H1 (cell line): ENCODE measurements around the gene PARP14. TPM values are rescaled to one million over a fixed set of nuclear protein-coding genes. Genes with fewer than 3 reads are reported as not detected.

ENCODE experiments used
- CTCF ChIA-PET: fragments of 300-600 bp; sonication (Branson Sonifier 250); formaldehyde crosslinking; loops from one replicate; lab custom pipeline; 2021; ENCODE audit not compliant: partially characterized antibody; lab: Charles Lee
- POLR2A ChIA-PET: fragments of 300-600 bp; sonication (Branson Sonifier 250); formaldehyde crosslinking; loops from one replicate; lab custom pipeline; 2021; ENCODE audit warnings: inconsistent platforms; ENCODE audit not compliant: partially characterized antibody; lab: Charles Lee
- DNase-seq, 2 experiments: peaks; one replicate each; pipeline versions ENCODE4 v3.0.0 to v3.0.0-alpha.2; 2010 to 2022; ENCODE audit warnings: low spot score in 2 of 2, low read depth in 1 of 2, mixed read lengths in 1 of 2
- FAIRE-seq: peaks from 2 replicates; lab custom pipeline; 2011; peaks lifted over from hg19 to GRCh38; lab: Jason Lieb, UNC
- H2AFZ ChIP-seq: 2 replicates; pipeline ENCODE4 v1.8.1; 2012; ENCODE audit warnings: low read length, inconsistent platforms
- H2AK5ac ChIP-seq: 2 replicates; pipeline ENCODE4 v1.6.1; 2013; ENCODE audit warnings: low read depth, low read length
- H2BK120ac ChIP-seq: replicated peaks from 2 replicates; pipeline ENCODE3; 2013; ENCODE audit warnings: low read depth, low read length, inconsistent platforms
- H2BK12ac ChIP-seq: 2 replicates; pipeline ENCODE4 v1.6.1; 2013; ENCODE audit warnings: low read depth, low read length
- H2BK15ac ChIP-seq: 2 replicates; pipeline ENCODE4 v1.6.1; 2013; ENCODE audit warnings: low read length
- H2BK20ac ChIP-seq: 2 replicates; pipeline ENCODE4 v1.6.1; 2013; ENCODE audit warnings: low read length
- H2BK5ac ChIP-seq: 2 replicates; pipeline ENCODE4 v1.6.1; 2013; ENCODE audit warnings: low read depth, low read length
- H3K14ac ChIP-seq: 2 replicates; pipeline ENCODE4 v1.6.1; 2013; ENCODE audit warnings: inconsistent platforms; ENCODE audit not compliant: insufficient read length
- H3K18ac ChIP-seq: 2 replicates; pipeline ENCODE4 v1.6.1; 2013; ENCODE audit warnings: low read length; ENCODE audit errors: extremely low read depth
- H3K23ac ChIP-seq: 2 replicates; pipeline ENCODE4 v1.6.1; 2013; ENCODE audit warnings: inconsistent platforms; ENCODE audit not compliant: insufficient read length
- H3K23me2 ChIP-seq: 2 replicates; pipeline ENCODE4 v1.6.1; 2013; ENCODE audit warnings: low read depth, low read length
- H3K27ac ChIP-seq: 2 replicates; pipeline ENCODE4 v1.6.1; 2011; ENCODE audit warnings: low read depth, low read length, inconsistent platforms
- H3K27me3 ChIP-seq, 4 experiments: replicated peaks in 1 of 4; 1 replicate in 1 of 4; 2 replicates in 3 of 4; pipeline versions ENCODE4 v1.6.1 to v1.8.1; 2011 to 2013; ENCODE audit warnings: low read length in 3 of 4, mild to moderate bottlenecking in 3 of 4, inconsistent platforms in 2 of 4, mixed read lengths in 2 of 4, moderate library complexity in 1 of 4; ENCODE audit not compliant: control insufficient read depth in 3 of 4, insufficient read depth in 3 of 4; ENCODE audit errors: extremely low read depth in 1 of 4
- H3K36me3 ChIP-seq, 4 experiments: 2 replicates each; pipeline versions ENCODE4 v1.6.1 to v1.8.1; 2011 to 2013; ENCODE audit warnings: mild to moderate bottlenecking in 4 of 4, low read length in 3 of 4, moderate library complexity in 2 of 4, control low read depth in 1 of 4, inconsistent platforms in 1 of 4; ENCODE audit not compliant: insufficient read depth in 4 of 4, control insufficient read depth in 2 of 4
- H3K4ac ChIP-seq: replicated peaks from 2 replicates; pipeline ENCODE3; 2013; ENCODE audit warnings: low read length, low read depth, mixed read lengths, inconsistent platforms; ENCODE audit not compliant: insufficient read length
- H3K4me1 ChIP-seq, 4 experiments: replicated peaks in 1 of 4; 1 replicate in 1 of 4; 2 replicates in 3 of 4; pipeline versions ENCODE4 v1.6.1 to v1.8.1; 2011 to 2013; ENCODE audit warnings: low read length in 3 of 4, inconsistent platforms in 2 of 4, mixed read lengths in 1 of 4; ENCODE audit not compliant: insufficient read depth in 4 of 4, control insufficient read depth in 3 of 4
- H3K4me2 ChIP-seq, 2 experiments: 2 replicates each; pipeline versions ENCODE4 v1.6.1 to v1.8.1; 2011 to 2013; ENCODE audit warnings: low read depth in 2 of 2, low read length in 2 of 2, control low read depth in 1 of 2, inconsistent platforms in 1 of 2, mild to moderate bottlenecking in 1 of 2; ENCODE audit not compliant: insufficient read depth in 1 of 2
- H3K4me3 ChIP-seq, 4 experiments: fragments of 200-600, 300-600 bp in 1 of 4; sonication (generic), shearing (Covaris generic), sonication (Bioruptor Twin) in 1 of 4; 2 replicates each; pipeline versions ENCODE4 v1.5.1 to v1.8.1; 2011 to 2016; ENCODE audit warnings: low read length in 4 of 4, low read depth in 3 of 4, control low read depth in 2 of 4, inconsistent platforms in 2 of 4, mild to moderate bottlenecking in 2 of 4, mixed read lengths in 1 of 4, moderate library complexity in 1 of 4; ENCODE audit not compliant: insufficient read depth in 2 of 4; ENCODE audit errors: extremely low read depth in 1 of 4
- H3K56ac ChIP-seq: replicated peaks from 2 replicates; pipeline ENCODE3; 2013; ENCODE audit warnings: low read depth, mild to moderate bottlenecking, mixed read lengths, low read length, inconsistent platforms; ENCODE audit not compliant: insufficient read length
- H3K79me1 ChIP-seq: 2 replicates; pipeline ENCODE4 v1.6.1; 2013; ENCODE audit warnings: low read depth, low read length, control low read depth
- H3K79me2 ChIP-seq, 2 experiments: 2 replicates each; pipeline versions ENCODE4 v1.6.1 to v1.8.1; 2012 to 2013; ENCODE audit warnings: low read length in 2 of 2, mild to moderate bottlenecking in 2 of 2, inconsistent platforms in 1 of 2; ENCODE audit not compliant: insufficient read depth in 2 of 2, control insufficient read depth in 1 of 2
- H3K9ac ChIP-seq, 4 experiments: replicated peaks in 1 of 4; 1 replicate in 1 of 4; 2 replicates in 3 of 4; pipeline versions ENCODE4 v1.6.1 to v1.8.1; 2011 to 2013; ENCODE audit warnings: low read depth in 3 of 4, low read length in 3 of 4, control low read depth in 2 of 4, mild to moderate bottlenecking in 2 of 4, moderate library complexity in 2 of 4, inconsistent platforms in 1 of 4; ENCODE audit errors: extremely low read depth in 1 of 4
- H3K9me3 ChIP-seq, 2 experiments: 2 replicates each; pipeline versions ENCODE4 v1.6.1 to v1.8.1; 2012 to 2013; ENCODE audit warnings: mild to moderate bottlenecking in 2 of 2, moderate library complexity in 2 of 2, control low read depth in 1 of 2, inconsistent platforms in 1 of 2, low read depth in 1 of 2, low read length in 1 of 2, mixed read lengths in 1 of 2; ENCODE audit not compliant: insufficient read depth in 2 of 2
- H4K20me1 ChIP-seq, 2 experiments: replicated peaks in 1 of 2; 2 replicates each; pipeline versions ENCODE3 to v1.8.1; 2011 to 2013; ENCODE audit warnings: inconsistent platforms in 2 of 2, low read length in 2 of 2, mild to moderate bottlenecking in 1 of 2; ENCODE audit not compliant: insufficient read depth in 2 of 2, control insufficient read depth in 1 of 2
- H4K5ac ChIP-seq: 2 replicates; pipeline ENCODE4 v1.6.1; 2013; ENCODE audit warnings: low read length, low read depth, mixed read lengths, inconsistent platforms; ENCODE audit not compliant: insufficient read length
- H4K8ac ChIP-seq: 2 replicates; pipeline ENCODE4 v1.8.0; 2013; ENCODE audit warnings: mild to moderate bottlenecking, moderate library complexity, low read length, inconsistent platforms; ENCODE audit not compliant: insufficient read depth; ENCODE audit errors: extremely low read depth
- H4K91ac ChIP-seq: replicated peaks from 2 replicates; pipeline ENCODE3; 2013; ENCODE audit warnings: low read length, mixed read lengths, inconsistent platforms; ENCODE audit not compliant: insufficient read length
- ASH2L ChIP-seq: fragments of 200-600, 300-600 bp; sonication (generic); IDR thresholded peaks from one replicate; pipeline ENCODE4 v1.7.1; 2017; ENCODE audit warnings: low read length
- ATF3 ChIP-seq: IDR thresholded peaks from 2 replicates; pipeline ENCODE4 v1.6.1; 2011; ENCODE audit warnings: low read depth, mild to moderate bottlenecking, low read length; ENCODE audit not compliant: insufficient read depth
- CHD2 ChIP-seq: IDR thresholded peaks from 2 replicates; pipeline ENCODE4 v1.6.1; 2012; ENCODE audit warnings: low read length, improper control_type of control experiment
- EP300 ChIP-seq, 2 experiments: IDR thresholded peaks; 1 replicate in 1 of 2; 2 replicates in 1 of 2; pipeline ENCODE4 v1.6.1; 2011 to 2012; ENCODE audit warnings: low read depth in 2 of 2, low read length in 2 of 2, mild to moderate bottlenecking in 2 of 2, borderline replicate concordance in 1 of 2, inconsistent platforms in 1 of 2, moderate library complexity in 1 of 2
- HDAC2 ChIP-seq, 2 experiments: fragments of 300-600 bp in 1 of 2; sonication (generic) in 1 of 2; IDR thresholded peaks; 2 replicates each; pipeline ENCODE4 v1.6.1; 2011 to 2012; ENCODE audit warnings: low read depth in 2 of 2, low read length in 2 of 2, mild to moderate bottlenecking in 2 of 2, moderate library complexity in 2 of 2, borderline replicate concordance in 1 of 2, inconsistent platforms in 1 of 2
- JUN ChIP-seq: IDR thresholded peaks from 2 replicates; pipeline ENCODE4 v1.6.1; 2011; ENCODE audit warnings: low read depth, mild to moderate bottlenecking, improper control_type of control experiment, low read length
- PHF8 ChIP-seq: fragments of 200-600 bp; sonication (generic); conservative IDR thresholded peaks from 2 replicates; pipeline ENCODE4 v1.7.1; 2012; ENCODE audit warnings: low read depth, mild to moderate bottlenecking, inconsistent platforms, low read length, moderate library complexity
- SAP30 ChIP-seq: fragments of 300-600 bp; sonication (generic); IDR thresholded peaks from 2 replicates; pipeline ENCODE4 v1.7.1; 2012; ENCODE audit warnings: low read length, moderate library complexity, mild to moderate bottlenecking, inconsistent platforms; ENCODE audit not compliant: insufficient read depth, insufficient replicate concordance
- SP4 ChIP-seq: IDR thresholded peaks from 2 replicates; pipeline ENCODE4 v1.6.1; 2012; ENCODE audit warnings: low read length, inconsistent platforms
- TCF12 ChIP-seq: IDR thresholded peaks from 2 replicates; pipeline ENCODE4 v1.6.1; 2011; ENCODE audit warnings: low read depth, mild to moderate bottlenecking, low read length
- USF2 ChIP-seq: IDR thresholded peaks from 2 replicates; pipeline ENCODE4 v1.6.1; 2011; ENCODE audit warnings: low read length, improper control_type of control experiment
- WGBS, 2 experiments: shearing (Covaris generic) in 1 of 2; methylation state at CpG; one replicate each; pipeline versions ENCODE4 v1.1.6 to v1.1.7; 2013 to 2015; ENCODE audit warnings: low lambda C conversion rate in 2 of 2, mixed read lengths in 2 of 2, inconsistent platforms in 1 of 2, low coverage in 1 of 2, missing lambda C conversion rate in 1 of 2; ENCODE audit not compliant: insufficient replicate concordance in 2 of 2, insufficient coverage in 1 of 2, insufficient read length in 1 of 2; ENCODE audit errors: extremely low coverage in 1 of 2, missing lambda C conversion rate in 1 of 2; 5-methylcytosine and 5-hydroxymethylcytosine counted together
- polyA plus RNA-seq, 7 experiments: library from polyadenylated mRNA; depleted of rRNA in 3 of 7; stranded (reverse) in 5 of 7; unstranded in 2 of 7; fragments of >200 nt in 5 of 7; fragments of 200-250 nt in 2 of 7; gene quantifications; 1 replicate in 5 of 7; 2 replicates in 1 of 7; 4 replicates in 1 of 7; pipeline versions ENCODE4 v1.2.1 to v1.2.3, GENCODE V29; 2011 to 2013; ENCODE audit warnings: missing spikeins in 2 of 7, mixed read lengths in 2 of 7
- total RNA-seq: library from RNA; stranded (reverse); fragmentation: NEBNext Ultra II Directional; extraction: Animal tissue kit (Norgen Biotek cat#: 25700); gene quantifications from 2 replicates; pipeline ENCODE4 v1.2.1, GENCODE V29; 2021

PARP14 gene
- total and polyA plus RNA-seq, 2 of the 8 experiments (the other 6 are each of a cell fraction or from before 2014, with no cell fraction given) = 12.6 to 17.6 TPM

GRCh38 chr3:122677216-122677615 lies 3.4 kb upstream of the PARP14 start:
- Histone ChIP-seq H3K79me1 (no peaks in the 10 kb centered on the region), H3K18ac (no peak overlapping the region), H2AK5ac (no peak overlapping the region), H2BK12ac (no peak overlapping the region), H3K4me2 (no peak overlapping the region), H3K23me2 (peaks cover 8% of the 10 kb centered on the region; the same call in 1 of the 2 replicates), H4K91ac (no peak overlapping the region), H2BK15ac (no peak overlapping the region), H3K9ac (no peak overlapping the region), H2AFZ (no peak overlapping the region), H3K9me3 (no peaks in the 10 kb centered on the region), H3K4me1 (peaks cover 6 to 12% (median 9%) of the 10 kb centered on the region in 4 experiments; a peak in 6 of 7 replicates), H3K4me3 (no peak overlapping the region), H3K79me2 (0 out of 4 replicates have a peak, but pooled peaks cover 0 to 3% of the 10 kb centered on the region in 2 experiments), H2BK120ac (no peak overlapping the region), H3K27me3 (no peaks in the 10 kb centered on the region; a peak in 2 of 7 replicates), H2BK20ac (no peak overlapping the region), H4K8ac (no peak overlapping the region), H2BK5ac (no peak overlapping the region), H4K20me1 (no peaks in the 10 kb centered on the region), H3K14ac (no peak overlapping the region), H4K5ac (no peak overlapping the region), H3K56ac (no peak overlapping the region), H3K23ac (no peak overlapping the region), H3K4ac (no peak overlapping the region), H3K27ac (no peak overlapping the region), H3K36me3 (no peaks in the 10 kb centered on the region)
- 79% methylated on average over 1 of the region's 1 CpG; no CpG with 5 or more reads in 1 of the 2 experiments for WGBS, 2 experiments
- no peak for FAIRE-seq
- ChIA-PET CTCF (interaction anchor here (0.8 to 5.5 kb wide), 8 partner anchors 10 to 293 kb away, joined by 3 to 62 read pairs (median 4); partner anchors contain the start of gene FAM162A), POLR2A (interaction anchor here (1.3 kb wide), 1 partner anchor 293 kb away, joined by 4 read pairs; the partner anchor contains the start of genes FAM162A and MIX23)
- DNase-seq = no peak
- TF ChIP-seq EP300 (IDR thresholded peaks at IDR 0.05; ENCODE audit: borderline replicate concordance in 1 of 2, low read depth in 2 of 2, low read length in 2 of 2) (no peak), CHD2 (no peak), JUN (no peak), ASH2L (no peak), SP4 (no peak), TCF12 (no peak), HDAC2 (IDR thresholded peaks at IDR 0.05; ENCODE audit: borderline replicate concordance in 1 of 2, low read depth in 2 of 2, low read length in 2 of 2) (no peak), USF2 (no peak), SAP30 (no peak), ATF3 (no peak), PHF8 (no peak)
